Stomach smooth muscle (tissue), 2 donors: Measurements from ENCODE around the gene SEC14L2.

ENCODE experiments used
- H3K27ac ChIP-seq: one replicate; pipeline ENCODE4 v1.7.0; 2013; ENCODE audit warnings: mild to moderate bottlenecking, low read length, inconsistent platforms
- H3K27me3 ChIP-seq, 2 donors: one replicate each; pipeline ENCODE4 v1.7.0; 2013; ENCODE audit warnings: low read length in 2 of 2; ENCODE audit not compliant: insufficient read depth in 2 of 2, control insufficient read depth in 1 of 2
- H3K36me3 ChIP-seq, 2 donors: one replicate each; pipeline ENCODE4 v1.7.0; 2013; ENCODE audit warnings: low read length in 2 of 2; ENCODE audit not compliant: control insufficient read depth in 2 of 2, insufficient read depth in 2 of 2
- H3K4me1 ChIP-seq: one replicate; pipeline ENCODE4 v1.7.0; 2013; ENCODE audit warnings: low read length; ENCODE audit not compliant: control insufficient read depth, insufficient read depth
- H3K4me3 ChIP-seq, 2 donors: one replicate each; pipeline ENCODE4 v1.7.0; 2013; ENCODE audit warnings: low read length in 2 of 2
- H3K9ac ChIP-seq, 2 donors: one replicate each; pipeline ENCODE4 v1.7.0; 2013; ENCODE audit warnings: low read length in 2 of 2, mild to moderate bottlenecking in 1 of 2
- H3K9me3 ChIP-seq, 2 donors: one replicate each; pipeline ENCODE4 v1.7.0; 2013; ENCODE audit warnings: low read length in 2 of 2; ENCODE audit not compliant: control insufficient read depth in 2 of 2
- donor health status: healthy.
- donor health status: Pancreatic carcinoma.

Gene SEC14L2

DNA sequence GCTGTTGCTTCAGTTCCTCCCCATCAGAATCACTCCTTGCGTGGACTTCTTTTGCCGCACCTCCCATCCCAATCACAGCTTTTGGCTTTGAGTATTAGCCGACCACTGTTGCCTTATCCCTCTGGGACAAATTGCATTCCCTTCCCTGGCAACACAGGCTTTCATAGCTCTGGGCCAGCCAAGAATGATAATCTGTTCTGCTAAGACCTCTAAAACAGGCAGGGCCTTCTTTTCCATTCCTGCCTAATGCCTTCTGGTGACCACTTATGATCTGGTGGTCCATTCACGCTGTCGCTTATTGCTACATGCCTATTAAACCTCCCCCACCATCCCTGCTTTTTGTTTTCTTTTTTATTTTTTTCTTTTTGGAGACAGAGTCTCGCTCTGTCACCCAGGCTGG lies 9.6 kb downstream of the SEC14L2 start:
- no peak overlapping the region for H3K27ac ChIP-seq
- H3K9me3 ChIP-seq, result no peaks in the 10 kb centered on the region
- no peak overlapping the region for H3K9ac ChIP-seq
- no peaks in the 10 kb centered on the region for H3K27me3 ChIP-seq
- H3K4me3 ChIP-seq, result no peak overlapping the region
- H3K36me3 ChIP-seq, result peaks cover 10 to 14% of the 10 kb centered on the region in 2 donors
- H3K4me1 ChIP-seq, result peaks cover 3% of the 10 kb centered on the region

DNA sequence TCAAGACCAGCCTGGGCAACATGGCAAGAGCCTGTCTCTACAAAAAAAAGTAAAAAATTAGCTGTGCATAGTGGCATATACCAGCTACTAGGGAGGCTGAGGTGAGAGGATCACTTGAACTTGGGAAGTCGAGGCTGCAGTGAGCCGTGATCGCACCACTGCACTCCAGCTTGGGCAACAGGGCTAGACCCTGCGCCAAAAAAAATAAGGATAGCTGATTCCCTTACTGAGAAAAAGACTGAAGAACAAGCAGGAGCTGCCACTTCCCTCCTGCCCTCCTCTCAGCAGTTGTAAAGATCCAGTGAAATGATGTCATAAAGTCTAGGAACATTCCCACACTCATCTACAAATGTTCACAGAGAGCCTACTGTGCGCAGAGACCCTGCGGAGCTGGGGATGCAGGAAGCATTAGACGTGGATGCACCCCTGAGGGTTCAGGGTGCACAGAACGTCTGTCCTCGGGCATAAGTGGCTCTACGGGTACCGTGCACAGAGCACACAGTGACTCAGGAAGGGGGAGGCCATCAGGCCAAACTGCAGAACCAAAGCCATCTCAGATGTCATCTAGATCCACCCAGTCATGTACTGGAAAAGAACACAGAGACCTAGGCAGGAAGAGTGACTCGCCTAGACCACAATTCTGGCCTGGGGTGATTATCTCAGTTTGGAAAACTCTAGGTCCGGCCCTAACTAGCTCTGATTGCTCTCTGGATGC lies 11.7 kb downstream of the SEC14L2 start:
- H3K27ac ChIP-seq, result no peak overlapping the region
- no peaks in the 10 kb centered on the region for H3K4me1 ChIP-seq
- peaks cover 10 to 17% of the 10 kb centered on the region in 2 donors for H3K36me3 ChIP-seq
- H3K9ac ChIP-seq, result no peak overlapping the region
- no peaks in the 10 kb centered on the region for H3K9me3 ChIP-seq
- no peaks in the 10 kb centered on the region for H3K27me3 ChIP-seq
- H3K4me3 ChIP-seq, result no peak overlapping the region

DNA sequence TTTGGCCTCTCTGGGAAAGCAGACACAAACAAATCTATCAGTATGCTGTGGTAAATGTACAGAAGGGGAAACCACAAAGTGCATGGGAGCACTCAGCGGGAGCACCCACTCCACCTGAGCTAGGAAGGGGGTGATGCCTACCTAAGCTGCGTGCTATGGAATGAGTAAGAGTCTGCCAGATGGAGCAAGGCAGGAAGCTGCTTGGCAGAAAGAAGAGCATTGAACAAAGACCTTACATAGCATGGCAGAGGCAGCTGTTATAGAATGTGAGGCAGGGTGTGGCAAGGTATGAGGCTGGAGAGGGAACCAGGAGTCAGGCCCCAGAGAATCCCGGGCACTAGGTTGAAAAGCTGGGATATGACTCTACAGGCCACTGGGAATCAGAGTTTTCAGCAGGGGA lies 15.0 kb downstream of the SEC14L2 start:
- no peak overlapping the region for H3K4me3 ChIP-seq
- no peak overlapping the region for H3K27ac ChIP-seq
- H3K4me1 ChIP-seq, result no peaks in the 10 kb centered on the region
- peaks cover 23 to 33% of the 10 kb centered on the region in 2 donors for H3K36me3 ChIP-seq
- no peaks in the 10 kb centered on the region for H3K9me3 ChIP-seq
- H3K9ac ChIP-seq, result no peak overlapping the region
- H3K27me3 ChIP-seq, result no peaks in the 10 kb centered on the region

DNA sequence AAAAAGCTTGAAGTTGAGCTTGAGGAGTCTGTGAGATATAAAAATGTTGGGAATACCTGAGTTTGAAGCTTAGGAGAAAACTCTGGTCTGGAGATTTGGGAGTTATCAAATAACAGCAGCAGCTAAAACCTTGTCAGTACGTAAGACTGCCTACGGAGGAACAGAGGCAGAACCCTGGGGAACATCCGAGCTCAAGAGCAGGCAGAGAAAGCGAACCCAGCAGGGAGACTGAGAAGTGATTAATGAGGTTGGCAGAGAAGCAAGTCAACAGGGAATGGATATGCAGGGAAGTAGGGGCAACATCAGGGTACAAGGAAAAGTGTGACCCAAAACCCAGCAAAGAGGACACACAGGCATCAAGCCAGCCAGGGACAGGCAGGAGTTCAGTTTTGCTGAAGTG lies 16.2 kb downstream of the SEC14L2 start:
- H3K27ac ChIP-seq, result no peak overlapping the region
- no peaks in the 10 kb centered on the region for H3K4me1 ChIP-seq
- H3K27me3 ChIP-seq, result no peaks in the 10 kb centered on the region
- no peak overlapping the region for H3K9ac ChIP-seq
- no peaks in the 10 kb centered on the region for H3K9me3 ChIP-seq
- peaks cover 26 to 38% of the 10 kb centered on the region in 2 donors for H3K36me3 ChIP-seq
- H3K4me3 ChIP-seq, result no peak overlapping the region

DNA sequence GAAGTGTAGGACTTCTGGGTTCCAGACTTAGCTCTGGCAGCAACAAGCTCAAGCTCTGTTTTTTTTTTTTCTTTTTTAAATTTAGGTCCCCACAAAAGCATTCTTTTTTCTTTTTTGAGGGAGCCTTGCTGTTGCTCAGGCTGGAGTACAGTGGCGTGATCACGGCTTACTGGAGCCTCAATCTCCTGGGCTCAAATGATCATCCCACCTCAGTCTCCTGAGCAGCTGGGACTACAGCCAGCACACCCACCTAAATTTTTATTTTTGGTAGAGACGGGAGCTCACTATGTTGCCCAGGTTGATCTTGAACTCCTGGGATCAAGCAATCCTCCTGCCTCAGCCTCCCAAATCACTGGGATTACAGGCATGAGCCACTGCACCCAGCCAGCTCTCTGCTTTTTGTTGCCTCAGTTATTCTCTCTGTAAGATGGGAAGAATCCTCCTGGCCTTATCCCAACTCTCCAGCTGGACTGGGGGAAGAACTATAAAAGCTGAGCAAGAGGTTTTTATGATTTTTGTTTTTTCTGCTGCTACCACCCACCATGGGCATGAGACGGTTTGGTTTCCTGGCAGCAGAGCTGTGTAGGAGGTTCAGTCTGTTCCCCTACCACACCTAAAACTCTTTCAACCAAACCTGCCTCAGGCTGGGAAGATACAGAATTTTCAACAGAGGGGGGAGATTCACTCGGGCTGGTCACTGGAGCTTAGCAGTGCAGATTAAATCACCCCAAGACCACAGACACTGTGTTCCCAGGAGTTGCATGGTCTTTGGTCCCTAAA lies 17.1 kb downstream of the SEC14L2 start:
- Histone ChIP-seq H3K27ac (no peak overlapping the region), H3K36me3 (peaks cover 31 to 42% of the 10 kb centered on the region in 2 donors)

DNA sequence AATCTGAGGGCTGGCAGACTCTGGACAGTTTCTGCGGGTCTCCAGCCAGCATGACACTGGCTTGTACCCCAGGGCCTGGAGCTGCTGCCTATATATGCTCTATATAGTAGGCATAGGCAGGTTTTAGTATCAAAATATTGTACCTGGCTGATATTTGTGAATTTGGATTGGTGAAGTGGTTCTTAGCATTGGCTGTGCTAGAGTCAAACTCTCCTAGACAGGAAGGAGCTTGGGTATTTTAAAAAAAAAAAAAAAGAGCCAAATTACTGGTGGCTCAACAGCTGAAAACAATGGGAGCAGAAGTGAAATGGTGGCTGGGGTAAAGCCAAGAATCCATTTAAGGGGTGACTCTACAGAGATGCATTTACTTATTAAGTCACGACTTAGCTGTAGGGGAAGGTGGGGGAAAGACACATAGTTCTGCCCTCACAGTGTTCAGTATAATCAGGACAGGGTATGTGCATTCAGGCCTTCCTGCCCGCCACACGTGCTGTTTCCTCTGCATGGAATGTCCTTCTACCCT lies 17.8 kb downstream of the SEC14L2 start:
- Histone ChIP-seq H3K9me3 (no peaks in the 10 kb centered on the region), H3K36me3 (peaks cover 33 to 44% of the 10 kb centered on the region in 2 donors), H3K4me3 (no peak overlapping the region), H3K4me1 (no peaks in the 10 kb centered on the region), H3K27me3 (no peaks in the 10 kb centered on the region), H3K27ac (no peak overlapping the region), H3K9ac (no peak overlapping the region)

More for the DNA sequence above, 17.1 kb downstream of the SEC14L2 start:
- no peaks in the 10 kb centered on the region for H3K9me3 ChIP-seq
- no peaks in the 10 kb centered on the region for H3K27me3 ChIP-seq
- no peak overlapping the region for H3K4me3 ChIP-seq
- no peak overlapping the region for H3K9ac ChIP-seq
- H3K4me1 ChIP-seq, result no peaks in the 10 kb centered on the region

DNA sequence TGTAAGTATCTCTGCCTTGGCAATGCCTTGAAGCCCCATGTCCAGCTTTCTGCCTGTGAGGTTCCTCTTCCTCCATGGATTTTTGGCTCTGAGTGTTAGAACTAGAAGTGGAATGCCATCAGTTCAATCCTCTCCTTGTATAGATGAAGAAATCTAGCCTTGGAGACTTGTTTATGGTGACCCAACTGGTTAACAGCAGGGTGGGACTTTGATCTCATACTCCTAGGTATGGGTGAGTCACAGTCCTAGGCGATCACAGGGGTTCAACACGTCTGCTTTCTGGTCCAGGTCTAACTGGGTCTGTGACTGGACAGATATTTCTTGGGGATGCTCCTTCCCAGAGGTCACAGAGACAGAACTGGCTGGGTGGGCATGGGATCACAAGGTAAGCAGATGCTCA lies 19.6 kb downstream of the SEC14L2 start:
- peaks cover 33 to 44% of the 10 kb centered on the region in 2 donors for H3K36me3 ChIP-seq

DNA sequence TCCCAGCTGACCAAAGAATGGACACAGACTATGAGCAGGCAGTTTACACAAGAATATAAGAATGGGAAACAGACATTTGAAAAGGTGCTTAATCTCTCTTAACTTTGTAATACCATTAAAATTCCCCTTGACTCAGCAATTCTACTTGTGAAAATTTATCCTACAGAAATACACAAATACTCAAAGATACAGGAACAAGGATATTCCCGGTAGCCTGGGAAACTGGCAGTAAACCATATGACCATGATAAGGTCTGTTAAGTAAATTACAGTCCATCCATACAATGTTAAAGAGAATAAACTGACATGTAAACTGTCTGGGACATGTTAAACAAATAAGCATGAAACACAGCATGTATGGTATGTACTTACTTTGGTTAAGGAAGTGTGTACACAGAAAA lies 20.0 kb downstream of the SEC14L2 start:
- H3K27ac ChIP-seq, result no peak overlapping the region
- no peaks in the 10 kb centered on the region for H3K9me3 ChIP-seq
- H3K4me1 ChIP-seq, result peaks cover 9% of the 10 kb centered on the region
- no peaks in the 10 kb centered on the region for H3K27me3 ChIP-seq
- H3K4me3 ChIP-seq, result no peak overlapping the region
- H3K9ac ChIP-seq, result no peak overlapping the region
- H3K36me3 ChIP-seq, result peaks cover 33 to 44% of the 10 kb centered on the region in 2 donors

More for the DNA sequence above, 19.6 kb downstream of the SEC14L2 start:
- no peaks in the 10 kb centered on the region for H3K9me3 ChIP-seq
- no peaks in the 10 kb centered on the region for H3K27me3 ChIP-seq
- H3K4me1 ChIP-seq, result peaks cover 8% of the 10 kb centered on the region
- peak overlapping the region in 1 of 2 donors; percentile 42 for H3K9ac ChIP-seq
- H3K27ac ChIP-seq, result no peak overlapping the region
- no peak overlapping the region for H3K4me3 ChIP-seq

DNA sequence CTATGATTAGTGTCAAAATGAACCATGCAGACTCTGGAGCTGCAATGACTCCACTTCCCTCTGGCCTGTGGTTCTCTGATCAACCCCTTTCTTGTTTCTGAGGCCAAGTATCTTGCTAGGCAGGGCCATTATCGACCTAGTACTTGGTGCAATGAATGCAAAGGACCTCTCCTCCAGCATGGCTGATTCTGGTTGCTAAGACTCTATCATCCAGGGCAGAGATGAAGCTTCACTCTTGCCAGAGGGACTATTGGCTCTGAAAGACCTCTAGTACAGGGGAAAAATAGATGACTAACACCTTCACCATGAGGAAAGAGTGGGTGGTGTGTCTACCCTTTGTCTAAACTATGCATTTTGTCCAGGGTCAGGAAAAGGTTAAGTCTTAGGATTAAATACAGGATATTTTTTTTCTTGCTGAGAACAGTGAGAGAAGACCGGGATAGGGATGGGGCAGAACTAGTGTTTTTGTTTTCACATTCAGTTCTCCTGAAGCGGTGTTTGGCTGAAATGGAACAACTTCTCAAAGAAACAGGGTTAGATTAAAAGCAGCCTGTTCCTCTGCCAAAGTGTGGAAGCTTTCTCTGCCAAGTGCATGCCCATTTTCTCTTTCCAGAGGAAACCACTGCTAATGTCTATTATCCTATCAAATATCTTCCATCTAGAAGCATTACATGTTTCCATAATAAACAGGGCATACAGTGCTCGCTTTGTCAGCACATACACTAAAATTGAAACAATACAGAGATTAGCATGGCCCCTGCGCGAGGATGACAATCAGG lies 23.7 kb downstream of the SEC14L2 start:
- Histone ChIP-seq H3K27ac (no peak overlapping the region), H3K4me1 (peaks cover 42% of the 10 kb centered on the region), H3K9ac (peak overlapping the region in 1 of 2 donors; percentile 51), H3K4me3 (no peak overlapping the region), H3K9me3 (no peaks in the 10 kb centered on the region), H3K36me3 (peaks cover 30 to 34% of the 10 kb centered on the region in 2 donors), H3K27me3 (no peaks in the 10 kb centered on the region)

DNA sequence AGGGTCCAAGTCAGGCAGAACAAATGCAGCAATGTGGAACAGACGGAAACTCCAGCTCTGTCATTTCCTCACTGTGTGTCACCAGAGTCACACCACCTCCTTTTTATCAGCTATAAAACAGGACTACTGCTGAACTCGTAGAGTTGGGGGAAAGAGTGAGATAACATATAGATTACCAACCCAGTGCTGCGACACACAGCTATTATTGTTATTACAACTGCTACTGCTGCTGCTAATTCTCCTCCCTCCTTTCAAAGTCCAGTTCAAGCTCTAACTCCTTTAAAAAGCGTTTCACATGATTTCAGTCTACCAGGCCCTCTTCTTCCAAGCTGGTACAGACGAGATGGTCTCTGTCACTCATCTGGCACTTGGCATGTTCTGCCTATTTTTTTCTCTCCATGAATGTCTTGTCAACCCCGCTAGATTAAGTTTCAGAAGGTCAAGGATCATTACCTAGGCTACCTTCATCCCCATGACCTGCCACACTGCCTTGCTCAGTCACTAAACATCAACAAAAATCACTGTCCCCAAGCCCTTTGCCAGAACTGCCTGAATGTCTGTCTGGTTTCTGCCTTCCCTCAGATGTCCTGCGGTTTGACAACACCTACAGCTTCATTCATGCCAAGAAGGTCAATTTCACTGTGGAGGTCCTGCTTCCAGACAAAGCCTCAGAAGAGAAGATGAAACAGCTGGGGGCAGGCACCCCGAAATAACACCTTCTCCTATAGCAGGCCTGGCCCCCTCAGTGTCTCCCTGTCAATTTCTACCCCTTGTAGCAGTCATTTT lies 25.1 kb downstream of the SEC14L2 start:
- H3K9me3 ChIP-seq, result no peaks in the 10 kb centered on the region
- H3K4me1 ChIP-seq, result peaks cover 53% of the 10 kb centered on the region
- peak overlapping the region; percentile 95 for H3K27ac ChIP-seq
- H3K4me3 ChIP-seq, result peak overlapping the region; percentile 89 to 95
- H3K36me3 ChIP-seq, result peaks cover 19 to 21% of the 10 kb centered on the region in 2 donors
- peak overlapping the region; percentile 95 to 97 for H3K9ac ChIP-seq
- H3K27me3 ChIP-seq, result no peaks in the 10 kb centered on the region
